ENCODE results near the gene BPTF. TPM values are rescaled to one million over a fixed set of nuclear protein-coding genes. Genes with fewer than 3 reads are reported as not detected.

BPTF gene
- total and polyA plus RNA-seq, 2 of the 8 experiments (the other 6 are each of a cell fraction or from before 2014, with no cell fraction given): 107 to 228 TPM

DNA sequence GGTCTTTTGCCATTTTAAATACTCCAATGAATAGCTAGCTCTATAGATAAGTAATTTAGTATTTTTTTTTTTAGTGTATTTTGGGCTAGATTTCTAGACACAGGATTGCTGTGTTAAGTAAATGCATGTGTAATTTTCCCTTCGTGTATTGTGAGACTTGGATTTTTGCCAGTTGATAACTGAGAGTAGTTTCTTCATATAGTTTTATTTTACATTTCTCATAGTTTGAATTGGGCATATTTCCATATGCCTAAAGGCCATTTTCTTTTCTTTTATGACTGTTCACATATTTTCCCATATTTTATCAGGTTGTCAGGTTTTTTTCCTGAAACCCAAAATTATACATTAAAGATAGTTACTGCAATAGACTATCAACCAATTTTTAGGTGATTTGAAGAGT lies 59.4 kb downstream of the BPTF start:
- H2AFZ ChIP-seq (ENCODE audit: low read length): no peak overlapping the region
- H4K20me1 ChIP-seq (replicated peaks in 1 of 2; ENCODE audit: control insufficient read depth in 1 of 2, insufficient read depth in 2 of 2, low read length in 2 of 2): peaks cover 0 to 5% of the 10 kb centered on the region in 2 experiments
- no peak overlapping the region for H3K14ac ChIP-seq (ENCODE audit: insufficient read length)
- no peak overlapping the region for H4K91ac ChIP-seq (replicated peaks; ENCODE audit: insufficient read length, low read length)
- H2BK5ac ChIP-seq (ENCODE audit: low read depth, low read length): no peak overlapping the region
- no peak overlapping the region for H3K9ac ChIP-seq (replicated peaks in 1 of 4; ENCODE audit: extremely low read depth in 1 of 4, low read depth in 3 of 4, low read length in 3 of 4)
- WGBS, 2 experiments (ENCODE audit: extremely low coverage in 1 of 2, insufficient coverage in 1 of 2, insufficient read length in 1 of 2, insufficient replicate concordance in 2 of 2, low coverage in 1 of 2, low lambda C conversion rate in 2 of 2, missing lambda C conversion rate in 1 of 2): 76% methylated on average over 1 of the region's 1 CpG; no CpG with 5 or more reads in 1 of the 2 experiments
- no peaks in the 10 kb centered on the region for H3K9me3 ChIP-seq (ENCODE audit: insufficient read depth in 2 of 2, low read depth in 1 of 2, low read length in 1 of 2)
- H3K23me2 ChIP-seq (ENCODE audit: low read depth, low read length): no peaks in the 10 kb centered on the region
- no peaks in the 10 kb centered on the region for H3K27me3 ChIP-seq (replicated peaks in 1 of 4; ENCODE audit: control insufficient read depth in 3 of 4, extremely low read depth in 1 of 4, insufficient read depth in 3 of 4, low read length in 3 of 4)
- H4K8ac ChIP-seq (ENCODE audit: extremely low read depth, insufficient read depth, low read length): no peak overlapping the region
- no peak overlapping the region for H2AK5ac ChIP-seq (ENCODE audit: low read depth, low read length)
- H2BK120ac ChIP-seq (replicated peaks; ENCODE audit: low read depth, low read length): no peak overlapping the region
- H3K56ac ChIP-seq (replicated peaks; ENCODE audit: insufficient read length, low read depth, low read length): no peak overlapping the region
- CTCF ChIA-PET (ENCODE audit: partially characterized antibody): interaction anchor here (0.9 to 1.8 kb wide), 2 partner anchors 24 to 75 kb away, joined by 3 read pairs; no protein-coding TSS in a partner anchor
- peaks cover 2 to 27% (median 12%) of the 10 kb centered on the region in 4 experiments; a peak in 6 of 8 replicates for H3K36me3 ChIP-seq (ENCODE audit: control insufficient read depth in 2 of 4, insufficient read depth in 4 of 4, low read length in 3 of 4)
- DNase-seq (ENCODE audit: low read depth in 1 of 2, low spot score in 2 of 2) (no peak), FAIRE-seq (no peak)
- no peak overlapping the region for H2BK15ac ChIP-seq (ENCODE audit: low read length)
- peaks cover 4% of the 10 kb centered on the region; the same call in 1 of the 2 replicates for H3K79me1 ChIP-seq (ENCODE audit: low read depth, low read length)
- no peaks in the 10 kb centered on the region for H3K4me1 ChIP-seq (replicated peaks in 1 of 4; ENCODE audit: control insufficient read depth in 3 of 4, insufficient read depth in 4 of 4, low read length in 3 of 4)
- H4K5ac ChIP-seq (ENCODE audit: insufficient read length, low read depth, low read length): no peak overlapping the region
- no peak overlapping the region for H3K27ac ChIP-seq (ENCODE audit: low read depth, low read length)
- H3K4me3 ChIP-seq (ENCODE audit: extremely low read depth in 1 of 4, insufficient read depth in 2 of 4, low read depth in 3 of 4, low read length in 4 of 4): no peak overlapping the region
- H3K23ac ChIP-seq (ENCODE audit: insufficient read length): no peak overlapping the region
- no peak overlapping the region for H3K4me2 ChIP-seq (ENCODE audit: insufficient read depth in 1 of 2, low read depth in 2 of 2, low read length in 2 of 2)
- H3K4ac ChIP-seq (replicated peaks; ENCODE audit: insufficient read length, low read depth, low read length): no peak overlapping the region
- POLR2A ChIA-PET (ENCODE audit: partially characterized antibody): interaction anchor here (1.5 kb wide), 1 partner anchor 8 kb away, joined by 3 read pairs; no protein-coding TSS in a partner anchor
- H3K79me2 ChIP-seq (ENCODE audit: control insufficient read depth in 1 of 2, insufficient read depth in 2 of 2, low read length in 2 of 2): peaks cover 0 to 44% of the 10 kb centered on the region in 2 experiments; a peak in 2 of 4 replicates
- TF ChIP-seq YY1 (IDR thresholded peaks at IDR 0.05; ENCODE audit: low read depth, low read length) (no peak), TAF7 (optimal IDR thresholded peaks at IDR 0.05; ENCODE audit: borderline replicate concordance, low read depth, low read length) (no peak), MAX (IDR thresholded peaks at IDR 0.05) (no peak), HDAC2 (IDR thresholded peaks at IDR 0.05; ENCODE audit: borderline replicate concordance in 1 of 2, low read depth in 2 of 2, low read length in 2 of 2) (no peak), EP300 (IDR thresholded peaks at IDR 0.05; ENCODE audit: borderline replicate concordance in 1 of 2, low read depth in 2 of 2, low read length in 2 of 2) (no peak), SP4 (IDR thresholded peaks at IDR 0.05; ENCODE audit: low read length) (no peak)
- H2BK20ac ChIP-seq (ENCODE audit: low read length): no peak overlapping the region
- H3K18ac ChIP-seq (ENCODE audit: extremely low read depth, low read length): no peak overlapping the region
- no peak overlapping the region for H2BK12ac ChIP-seq (ENCODE audit: low read depth, low read length)
